GM12878 (cell line): Measurements from ENCODE around the gene CSNK1A1. TPM values are rescaled to one million over a fixed set of nuclear protein-coding genes. Genes with fewer than 3 reads are reported as not detected.

Source experiments
- ATAC-seq: fragments of 200-7000 bp; cut with Tn5 transposase; 3 replicates; pipeline ENCODE4 v1.9.1; 2020; ENCODE audit warnings: mild to moderate bottlenecking, moderate library complexity
- BruUV-seq: library from RNA; stranded (reverse); fragments of 400-500 nt; replicated peaks from 2 replicates; lab custom pipeline; 2021; lab: Mats Ljungman, UMichigan
- CTCF ChIA-PET: fragments of 300-600 bp; sonication (Branson Sonifier 250); formaldehyde crosslinking; extraction: SDS; loops from one replicate; lab custom pipeline; 2021; ENCODE audit warnings: inconsistent platforms; lab: Yijun Ruan, JAX
- POLR2A ChIA-PET: fragments of 350-600 bp; formaldehyde crosslinking; extraction: SDS; loops from one replicate; lab custom pipeline; 2021; ENCODE audit warnings: inconsistent platforms; lab: Charles Lee
- RAD21 ChIA-PET: fragments of 300-600 bp; sonication (Branson Sonifier 250); formaldehyde crosslinking; loops from one replicate; lab custom pipeline; 2023; ENCODE audit warnings: antibody characterized with exemption; ENCODE audit not compliant: unreplicated experiment; lab: Charles Lee
- SMC1A ChIA-PET: fragments of 300-600 bp; sonication (Branson Sonifier 250); formaldehyde crosslinking; loops from one replicate; lab custom pipeline; 2023; ENCODE audit not compliant: unreplicated experiment, uncharacterized antibody; lab: Charles Lee
- DNase-seq: peaks from one replicate; pipeline ENCODE4 v3.0.0-alpha.2; 2011; ENCODE audit warnings: low read depth, low spot score
- FAIRE-seq: peaks from 3 replicates; lab custom pipeline; 2011; peaks lifted over from hg19 to GRCh38; lab: Jason Lieb, UNC
- H2AFZ ChIP-seq: 2 replicates; pipeline ENCODE4 v1.6.0; 2011; ENCODE audit warnings: low read depth, low read length, control low read depth; ENCODE audit not compliant: control insufficient read depth
- H3K27ac ChIP-seq: 2 replicates; pipeline ENCODE4 v1.5.1; 2011; ENCODE audit warnings: control low read depth; ENCODE audit not compliant: control insufficient read depth, insufficient read depth
- H3K27me3 ChIP-seq, 2 experiments: replicated peaks in 1 of 2; 2 replicates each; pipeline versions ENCODE4 v1.6.0 to v1.6.1; 2011; ENCODE audit warnings: low read length in 1 of 2; ENCODE audit not compliant: control insufficient read depth in 2 of 2, insufficient read depth in 2 of 2
- H3K36me3 ChIP-seq, 2 experiments: 2 replicates each; pipeline ENCODE4 v1.5.1; 2011; ENCODE audit warnings: low read length in 1 of 2; ENCODE audit not compliant: control insufficient read depth in 2 of 2, insufficient read depth in 2 of 2
- H3K4me1 ChIP-seq: 2 replicates; pipeline ENCODE4 v1.6.1; 2011; ENCODE audit warnings: mild to moderate bottlenecking, low read length, moderate library complexity, mixed read lengths; ENCODE audit not compliant: control insufficient read depth, insufficient read depth
- H3K4me2 ChIP-seq: 2 replicates; pipeline ENCODE4 v1.6.0; 2011; ENCODE audit warnings: control low read depth; ENCODE audit not compliant: control insufficient read depth, insufficient read depth
- H3K4me3 ChIP-seq: fragments of 200-600 bp; sonication (generic); 2 replicates; pipeline ENCODE4 v1.5.1; 2016
- H3K79me2 ChIP-seq: 2 replicates; pipeline ENCODE4 v1.6.0; 2011; ENCODE audit warnings: low read length; ENCODE audit not compliant: control insufficient read depth, insufficient read depth
- H3K9ac ChIP-seq: 2 replicates; pipeline ENCODE4 v1.8.0; 2011; ENCODE audit warnings: low read length, control low read depth, mixed read lengths; ENCODE audit not compliant: control insufficient read depth, insufficient read depth
- H3K9me3 ChIP-seq: replicated peaks from 3 replicates; pipeline ENCODE4 v1.5.1; 2011; ENCODE audit warnings: mild to moderate bottlenecking, low read length; ENCODE audit not compliant: control insufficient read depth, insufficient read depth
- H4K20me1 ChIP-seq: 2 replicates; pipeline ENCODE4 v1.6.0; 2011; ENCODE audit not compliant: control insufficient read depth, insufficient read depth
- CTCF ChIP-seq, 3 experiments: IDR thresholded peaks in 2 of 3; conservative IDR thresholded peaks in 1 of 3; 2 replicates each; pipeline ENCODE4 v1.5.1; 2011; ENCODE audit warnings: low read depth in 3 of 3, low read length in 3 of 3, mild to moderate bottlenecking in 3 of 3, control low read depth in 2 of 3, moderate library complexity in 2 of 3, inconsistent platforms in 1 of 3, mixed read lengths in 1 of 3; ENCODE audit not compliant: control insufficient read depth in 2 of 3, insufficient read depth in 1 of 3; ENCODE audit errors: extremely low read depth in 1 of 3
- FOXK2 ChIP-seq: fragments of 450-650 bp; IDR thresholded peaks from 2 replicates; pipeline ENCODE4 v1.6.1; 2017; ENCODE audit warnings: mild to moderate bottlenecking, moderate library complexity
- NBN ChIP-seq: fragments of 450-650 bp; IDR thresholded peaks from 2 replicates; pipeline ENCODE4 v1.6.1; 2016
- NFYB ChIP-seq: IDR thresholded peaks from 2 replicates; pipeline ENCODE4 v1.6.1; 2011; ENCODE audit warnings: low read depth, mild to moderate bottlenecking, low read length, improper control_type of control experiment, moderate library complexity; ENCODE audit not compliant: insufficient read depth
- POLR2A ChIP-seq: IDR thresholded peaks from 2 replicates; pipeline ENCODE4 v1.6.1; 2011; ENCODE audit warnings: low read depth, mild to moderate bottlenecking, low read length
- WGBS: methylation state at CpG from one replicate; pipeline ENCODE4 v1.1.6; 2016; ENCODE audit warnings: low lambda C conversion rate; ENCODE audit not compliant: insufficient replicate concordance, insufficient coverage; ENCODE audit errors: missing lambda C conversion rate; 5-methylcytosine and 5-hydroxymethylcytosine counted together
- in situ Hi-C: fragments of 300-500 bp; cut with MboI; formaldehyde crosslinking; loops from 9 replicates; pipeline ENCODE4 v1.14.3; 2018; ENCODE audit warnings: mixed read lengths
- intact Hi-C: fragments of 100-400 bp; cut with micrococcal nuclease; formaldehyde crosslinking; loops from one replicate; pipeline ENCODE4 v1.14.2; 2022; ENCODE audit not compliant: unreplicated experiment
- polyA plus RNA-seq, 11 experiments: library from polyadenylated mRNA; depleted of rRNA in 4 of 11; unstranded in 6 of 11; stranded (reverse) in 5 of 11; fragments of >200 nt; fragmentation: Nextera tagmentation in 4 of 11; fragmentation: Illumina TruSeq in 1 of 11; extraction: Ambion mirVana in 4 of 11; extraction: Trizol in 1 of 11; gene quantifications; 1 replicate in 1 of 11; 2 replicates in 10 of 11; pipeline versions ENCODE4 v1.2.1 to v1.2.3, GENCODE V29; 2011 to 2016; ENCODE audit warnings: inconsistent platforms in 2 of 11, missing spikeins in 2 of 11, low read depth in 1 of 11
- total RNA-seq, 4 experiments: library from RNA; depleted of rRNA in 3 of 4; stranded (reverse); fragments of >200 nt in 3 of 4; fragmentation: Illumina TruSeq in 1 of 4; extraction: Trizol in 1 of 4; gene quantifications; 2 replicates each; pipeline versions ENCODE4 v1.2.1 to v1.2.3, GENCODE V29; 2013 to 2021

The CSNK1A1 gene
- total and polyA plus RNA-seq, 10 of the 15 experiments (the other 5 are each of a cell fraction or from before 2014, with no cell fraction given), result 53.3 to 155 (median 133) TPM

GRCh38 chr5:149503006-149503405, 48.2 kb downstream of the CSNK1A1 start (continued):
- no peak for TF ChIP-seq CTCF (IDR thresholded peaks at IDR 0.05 in 2 of 3, conservative IDR thresholded peaks at IDR 0.05 in 1 of 3; ENCODE audit: control insufficient read depth in 2 of 3, extremely low read depth in 1 of 3, insufficient read depth in 1 of 3, low read depth in 3 of 3, low read length in 3 of 3)
- no peak for TF ChIP-seq NFYB
- TF ChIP-seq, all 136 proteins: peak for 0

GRCh38 chr5:149500922-149501582, 50.2 kb downstream of the CSNK1A1 start:
- in situ Hi-C loops, result no loop called here

More at GRCh38 chr5:149500922-149501582, 50.2 kb downstream of the CSNK1A1 start:
- Histone ChIP-seq H3K27me3 (no peaks in the 10 kb centered on the region), H3K79me2 (no peaks in the 10 kb centered on the region), H3K4me2 (no peak overlapping the region), H4K20me1 (no peaks in the 10 kb centered on the region), H3K4me3 (no peak overlapping the region), H2AFZ (no peak overlapping the region), H3K9ac (no peak overlapping the region), H3K36me3 (peaks cover 5 to 31% of the 10 kb centered on the region in 2 experiments), H3K4me1 (no peaks in the 10 kb centered on the region), H3K9me3 (no peaks in the 10 kb centered on the region), H3K27ac (no peak overlapping the region)
- ChIA-PET SMC1A (no interaction called here), POLR2A (no interaction called here), CTCF (no interaction called here), RAD21 (no interaction called here)
- TF ChIP-seq NBN (no peak), POLR2A (no peak), FOXK2 (no peak)
- BruUV-seq, result TSS peak; percentile 3
- WGBS, result 87% methylated on average over 5 of the region's 5 CpGs
- ATAC-seq (no peak), FAIRE-seq (no peak), DNase-seq (no peak)
- intact Hi-C loops, result no loop called here
